ENCODE measurements around the gene SUFU. TPM values are rescaled to one million over a fixed set of nuclear protein-coding genes. Genes with fewer than 3 reads are reported as not detected.
A peak's percentile ranks its signal among the peaks of the same experiment; 100 is the strongest.

Gene SUFU
- total RNA-seq, 2 donors from 2014 or later, result 6.6 to 9.2 TPM

DNA sequence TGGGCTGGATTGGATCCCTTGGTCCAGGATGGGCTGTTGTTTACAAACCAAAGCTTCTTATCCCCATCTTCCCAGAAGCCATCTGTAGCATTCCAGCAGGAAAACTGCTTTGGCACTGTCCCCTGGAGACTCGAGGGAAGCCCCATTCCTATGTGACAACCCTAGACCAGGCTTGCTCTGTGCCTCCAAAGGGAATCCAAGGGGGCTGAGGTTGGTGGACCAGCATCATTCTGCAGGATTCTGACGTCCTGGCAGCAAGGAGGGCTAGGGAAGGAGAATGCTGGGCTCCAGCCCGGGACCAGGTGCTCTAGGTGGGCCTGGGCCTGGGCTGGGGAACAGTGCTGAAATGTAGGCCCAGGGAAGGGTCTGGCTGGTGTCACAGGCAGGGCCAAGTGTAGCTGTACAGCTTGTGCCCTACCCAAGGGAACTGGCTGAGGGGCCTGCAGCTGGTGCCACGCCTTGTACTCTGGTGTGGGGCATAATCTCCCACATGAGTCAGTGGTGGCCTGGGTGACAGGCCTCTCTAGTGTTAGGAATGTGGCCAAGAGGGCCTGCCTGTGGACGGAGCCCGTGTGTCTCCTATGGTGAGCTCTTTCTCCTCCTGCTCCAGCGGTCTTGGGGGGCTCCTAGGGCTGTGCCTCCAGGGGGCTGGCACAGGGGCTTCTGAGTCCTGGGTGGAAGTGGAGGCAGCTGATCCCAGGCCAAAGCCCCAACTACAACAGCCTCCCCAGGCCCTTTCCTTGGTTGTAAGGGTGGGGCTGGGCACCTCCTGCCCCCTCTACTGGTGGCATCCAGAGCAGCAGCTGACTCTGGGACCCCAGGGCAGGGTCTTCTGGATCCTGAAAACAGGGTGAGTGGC is 165.7 kb downstream of the SUFU start:
- DNase-seq (peak; percentile 68), ATAC-seq (peak; percentile 65 to 81)
- intact Hi-C loops (cut with DNase I), result no loop called here

DNA sequence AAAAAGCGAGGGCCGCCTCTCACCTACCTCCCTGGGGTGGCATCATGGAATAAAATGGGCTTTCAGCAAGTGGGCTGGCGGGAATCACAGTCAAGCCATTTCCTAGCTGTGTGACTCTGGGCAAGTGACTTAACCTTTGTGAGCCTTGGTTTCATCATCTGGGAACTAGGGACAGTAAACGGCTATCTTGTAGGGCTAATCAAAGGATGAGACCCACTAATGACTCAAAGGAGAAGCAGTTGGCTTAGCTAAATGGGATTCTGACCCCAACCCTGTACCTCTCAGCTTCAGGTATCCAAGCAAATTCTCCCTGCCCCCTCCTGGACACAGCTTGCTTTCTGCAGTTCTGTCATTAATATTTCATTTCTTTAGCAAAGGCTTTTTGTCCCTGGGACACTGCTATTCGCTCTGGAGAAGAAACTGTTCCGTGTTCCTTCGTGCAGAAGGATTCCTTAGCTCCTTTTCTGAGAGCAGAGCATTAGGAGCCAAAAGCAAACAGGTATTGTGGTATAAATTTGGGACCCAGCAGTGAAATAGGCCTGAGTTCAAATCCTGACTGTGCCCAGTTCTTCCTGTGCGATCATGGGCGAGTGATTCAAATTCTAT is 166.4 kb downstream of the SUFU start:
- no peak for ATAC-seq
- DNase-seq, result no peak
- intact Hi-C loops (cut with DNase I), result no loop called here

DNA sequence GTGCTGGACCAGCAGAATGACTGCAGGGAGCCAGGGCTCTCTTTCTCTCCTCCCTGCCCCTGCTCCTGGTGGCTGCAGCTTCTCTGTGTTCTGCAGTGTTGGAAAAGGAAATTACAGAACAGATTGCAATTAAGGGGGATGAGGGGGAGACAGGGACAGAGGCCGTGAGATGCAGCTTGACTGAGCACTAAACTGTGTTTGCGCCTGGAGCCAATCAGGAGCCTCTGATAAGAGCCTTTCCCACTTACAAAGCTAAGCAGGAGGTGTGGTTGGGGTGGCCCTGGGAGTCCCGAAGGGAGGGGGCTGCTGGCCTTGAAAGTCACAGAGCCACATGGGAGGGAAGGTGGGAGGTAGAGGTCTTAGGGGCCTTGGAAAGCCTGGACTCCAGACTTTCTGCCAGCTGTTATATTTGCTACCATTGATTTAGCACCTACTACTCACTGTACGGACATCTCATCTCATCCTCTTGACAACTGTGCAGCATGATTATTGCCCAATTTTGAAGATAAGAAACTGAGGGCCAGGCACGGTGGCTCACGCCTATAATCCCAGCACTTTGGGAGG is 167.2 kb downstream of the SUFU start:
- intact Hi-C loops (cut with DNase I), result no loop called here
- DNase-seq (no peak), ATAC-seq (no peak)

DNA sequence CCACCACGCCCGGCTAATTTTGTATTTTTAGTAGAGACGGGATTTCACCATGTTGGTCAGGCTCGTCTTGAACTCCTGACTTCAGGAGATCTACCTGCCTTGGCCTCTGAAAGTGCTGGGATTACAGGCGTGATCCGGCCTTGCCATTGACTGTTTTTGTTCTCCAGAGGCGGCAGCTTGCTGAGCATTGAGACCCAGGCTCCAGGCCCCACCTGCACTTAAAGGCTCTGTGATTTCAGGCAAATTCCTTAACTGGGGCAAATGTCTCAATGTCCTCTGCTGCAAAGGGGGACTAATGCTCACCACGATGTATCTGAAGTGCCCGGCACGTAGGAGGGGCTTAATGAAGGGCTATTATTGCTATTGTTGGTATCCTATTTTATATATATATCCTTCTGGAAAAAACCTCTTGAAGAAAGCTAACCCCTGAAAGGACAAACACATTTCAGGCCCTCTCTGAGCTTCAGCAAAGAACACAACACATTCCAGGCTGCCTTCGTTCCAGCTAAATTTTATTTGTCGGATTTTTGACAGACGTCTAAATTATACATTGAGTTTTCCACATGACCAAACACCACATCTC is 169.6 kb downstream of the SUFU start:
- ATAC-seq, result no peak
- intact Hi-C loops (cut with DNase I), result no loop called here
- no peak for DNase-seq

DNA sequence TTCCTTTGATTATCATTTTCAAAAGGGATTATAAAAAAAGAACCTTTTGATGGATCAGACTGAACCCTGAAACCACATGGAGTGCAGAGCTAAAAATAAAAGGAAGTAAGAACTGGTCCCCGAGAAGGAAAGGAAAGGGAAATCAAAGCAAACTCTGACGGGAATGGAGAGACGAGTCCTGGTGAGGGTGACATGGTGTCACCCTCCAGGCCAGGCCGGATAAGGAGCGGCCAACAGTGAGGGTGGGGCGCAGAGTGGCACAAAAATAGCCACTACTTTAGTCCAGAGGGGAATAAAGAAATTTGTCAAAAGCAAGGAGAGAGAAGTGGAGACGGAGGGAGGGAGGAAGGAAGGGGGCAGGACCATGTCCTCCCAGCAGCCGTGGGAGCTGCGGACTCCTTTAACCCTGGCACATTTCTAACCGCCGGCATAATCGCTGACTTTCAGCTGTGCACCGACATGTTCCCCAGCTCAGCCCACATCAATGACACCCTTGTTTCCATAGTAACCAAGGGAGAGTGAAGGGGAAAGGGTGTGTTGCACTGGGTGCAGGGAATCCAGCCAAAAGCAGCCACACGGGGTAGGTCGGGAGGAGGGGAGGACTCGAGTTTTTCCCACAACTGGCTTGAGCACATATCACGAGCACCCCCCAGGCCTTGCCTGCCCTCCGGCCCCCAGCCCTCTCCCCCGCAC is 170.2 kb downstream of the SUFU start:
- ATAC-seq, result peak; percentile 69 to 73
- intact Hi-C loops (cut with DNase I), result no loop called here
- peak; percentile 72 for DNase-seq

DNA sequence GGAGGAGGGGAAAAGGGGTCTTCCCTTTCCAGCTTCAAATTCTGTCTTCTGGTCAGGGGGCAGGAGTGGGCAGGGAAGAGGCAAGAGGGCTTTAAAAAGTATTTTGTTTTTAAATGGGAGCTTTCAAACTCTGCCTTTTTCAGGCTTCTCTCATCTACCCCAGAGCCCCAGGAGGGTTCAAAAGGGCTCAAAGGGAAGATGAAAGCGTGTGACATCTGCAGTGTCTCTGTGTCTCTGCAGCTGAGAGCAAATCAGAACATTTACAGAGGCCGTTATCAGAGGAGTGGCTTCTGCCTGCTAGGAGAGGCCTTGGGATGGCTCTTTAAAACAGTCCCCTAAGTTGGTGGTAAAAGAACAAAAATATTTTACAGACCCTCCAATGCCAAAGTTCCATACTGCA is 170.8 kb downstream of the SUFU start:
- intact Hi-C loops (cut with DNase I), result no loop called here
- peak in 1 of 2 donors; percentile 14 for ATAC-seq
- DNase-seq, result no peak

DNA sequence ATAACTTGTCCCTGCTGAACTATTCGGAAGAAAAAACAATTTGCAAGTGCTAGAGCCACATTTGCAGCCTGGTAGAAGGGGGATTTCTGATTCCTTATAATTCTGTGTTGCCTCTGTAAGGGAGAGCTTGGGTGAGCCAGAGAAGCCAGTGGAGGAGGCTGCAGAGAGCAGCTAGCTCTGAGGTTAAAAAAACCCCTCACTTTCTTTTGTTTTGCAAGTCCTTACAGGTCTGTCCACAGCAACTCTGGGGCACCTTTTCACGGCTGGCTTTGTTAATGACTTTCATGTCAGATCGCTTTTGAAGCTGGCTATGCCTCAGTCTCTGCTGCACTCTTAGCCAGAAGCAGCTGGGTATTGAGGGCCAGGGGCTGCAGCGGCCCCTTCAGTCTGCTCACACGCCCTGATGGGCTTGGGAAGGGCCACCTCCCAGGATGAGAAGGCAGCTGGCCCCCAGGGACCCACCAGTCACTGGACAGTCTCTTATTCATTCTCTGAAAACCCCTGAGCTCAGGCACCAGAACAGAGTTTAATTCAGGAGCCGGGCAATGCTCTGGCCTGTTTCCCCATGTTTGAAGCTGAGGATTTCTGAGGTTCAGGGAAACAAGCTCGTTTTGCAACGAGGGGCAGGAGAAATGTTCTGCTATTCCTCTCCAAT is 171.4 kb downstream of the SUFU start:
- DNase-seq (no peak), ATAC-seq (no peak)
- intact Hi-C loops (cut with DNase I), result no loop called here

DNA sequence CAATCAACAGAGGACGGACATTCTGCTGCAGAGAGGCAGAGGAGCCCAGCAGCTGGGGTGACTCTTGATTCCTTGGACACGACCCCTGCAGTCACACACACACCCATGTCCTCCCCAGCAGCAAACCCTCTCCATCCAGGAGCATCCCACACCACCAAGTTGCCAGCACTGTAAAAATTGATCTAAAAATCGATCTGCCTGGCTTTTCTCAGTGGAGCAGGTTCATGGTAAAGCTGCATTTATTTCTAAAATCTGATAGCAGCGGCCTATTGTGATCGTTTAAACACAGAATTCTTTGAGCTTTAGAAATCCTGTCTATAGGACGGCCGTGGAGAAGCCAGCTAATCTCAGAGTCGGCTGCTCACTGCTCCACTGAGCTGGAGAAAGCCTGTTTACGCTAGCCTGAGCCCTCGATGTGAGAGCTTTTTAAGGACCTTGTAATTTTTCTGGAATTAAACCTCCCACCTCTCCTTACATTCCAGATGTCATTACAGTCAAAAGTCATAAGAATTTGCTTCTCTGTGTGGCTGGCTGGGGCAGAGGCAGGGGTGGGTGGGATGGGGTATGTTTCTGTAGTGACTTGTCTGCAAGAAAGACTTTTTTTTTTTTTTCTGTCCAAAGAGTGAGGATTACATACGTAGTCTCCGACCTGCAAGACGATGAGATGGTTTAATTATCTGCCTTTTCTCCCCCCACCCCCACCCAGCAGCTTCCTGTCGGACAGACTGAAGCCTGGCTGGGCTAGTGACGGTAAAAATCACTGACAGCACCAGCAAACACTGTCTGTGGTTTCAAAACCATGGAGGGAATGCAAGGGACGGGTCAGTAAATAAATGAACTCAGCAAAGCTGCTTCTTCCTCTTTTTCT is 172.1 kb downstream of the SUFU start:
- ATAC-seq (peak in 1 of 2 donors; percentile 15), DNase-seq (no peak)

DNA sequence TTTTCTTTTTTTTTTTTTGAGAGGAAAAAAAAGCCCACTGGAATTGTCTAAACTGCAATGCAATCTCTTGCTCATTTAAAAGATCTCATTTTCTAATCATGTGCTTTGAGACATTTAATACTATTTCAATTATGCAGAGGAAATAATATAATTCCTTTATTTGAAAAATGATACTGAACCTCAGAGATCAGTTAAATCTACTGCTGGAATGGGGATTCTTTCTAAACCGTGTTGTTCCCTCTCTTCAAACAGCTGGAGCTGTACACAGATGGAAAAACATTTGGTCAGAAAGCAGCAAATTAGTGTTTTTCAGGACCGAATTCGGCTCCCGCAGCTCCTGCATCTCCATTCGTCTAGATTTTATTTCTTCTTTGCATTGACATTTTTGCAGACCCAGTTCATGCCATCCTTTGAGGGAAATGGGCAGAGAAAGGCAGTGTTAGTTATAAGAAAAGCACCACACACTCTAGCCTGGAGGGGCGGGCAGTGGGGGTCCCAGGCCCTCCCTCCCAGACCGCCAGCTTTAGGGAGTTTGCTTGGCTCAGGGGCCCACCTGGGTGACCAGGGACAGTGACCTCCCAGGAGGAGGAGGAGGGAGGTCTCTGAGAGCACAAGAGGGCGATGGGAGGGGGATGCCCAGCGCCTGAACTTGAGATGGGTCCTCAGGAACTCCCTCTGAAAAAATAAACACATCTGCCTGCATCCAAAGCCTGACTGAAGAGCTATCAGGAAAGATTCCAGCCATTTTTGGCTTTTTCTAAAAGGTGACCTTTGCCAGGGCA is 173.0 kb downstream of the SUFU start:
- intact Hi-C loops (cut with DNase I), result no loop called here
- DNase-seq (no peak), ATAC-seq (no peak)

More for the DNA sequence above, 172.1 kb downstream of the SUFU start:
- intact Hi-C loops (cut with DNase I), result no loop called here

DNA sequence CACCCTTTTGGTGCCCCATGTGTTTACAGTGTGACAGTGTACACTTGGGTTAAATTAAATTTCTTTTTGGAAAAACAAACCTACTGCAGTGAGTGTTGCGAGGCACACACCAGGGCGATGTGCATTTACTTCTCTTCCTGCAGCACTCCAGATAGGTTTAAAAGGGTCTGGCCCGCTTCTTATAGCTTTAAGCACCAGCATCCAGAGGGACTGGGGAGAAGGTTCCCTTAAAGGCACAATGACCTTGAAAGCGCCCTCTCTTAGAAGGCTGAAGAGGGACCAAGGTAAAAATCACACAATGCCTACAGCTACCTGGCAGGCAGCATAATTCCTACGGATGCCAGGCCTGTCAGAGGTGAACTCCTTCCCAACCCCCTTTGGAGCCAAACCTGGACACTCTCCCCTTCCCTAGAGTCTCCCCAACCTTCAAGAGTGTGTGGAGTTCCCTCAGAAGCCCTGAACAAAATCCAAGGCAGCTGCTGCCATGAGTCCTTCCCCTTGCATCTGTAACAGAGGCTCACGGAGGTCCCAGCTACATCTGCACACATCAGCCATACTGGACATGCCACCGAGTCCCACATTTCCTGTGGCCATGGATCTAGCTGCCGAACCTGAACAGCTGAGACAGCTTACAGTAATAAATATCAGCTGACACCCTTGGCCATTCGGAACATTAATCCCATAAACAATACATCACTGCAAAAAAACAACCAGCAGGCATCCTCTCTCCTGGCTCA is 173.7 kb downstream of the SUFU start:
- no peak for ATAC-seq
- intact Hi-C loops (cut with DNase I), result no loop called here

DNA sequence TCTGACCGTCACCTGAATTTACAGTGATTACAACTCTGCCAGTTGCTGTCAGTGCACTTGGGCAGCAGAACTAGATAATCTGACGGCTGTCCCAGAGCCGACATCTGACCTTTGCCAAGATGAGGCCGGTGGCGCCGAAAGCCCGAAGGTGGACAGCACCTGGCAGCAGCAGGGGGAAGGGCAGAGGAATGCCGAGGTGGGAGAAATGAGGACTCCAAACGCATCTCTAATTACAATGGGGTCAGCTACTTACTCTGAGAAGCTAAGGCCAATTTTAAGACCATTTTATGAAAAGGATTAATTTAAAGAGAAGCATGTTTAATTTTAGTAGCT is 174.3 kb downstream of the SUFU start:
- DNase-seq (no peak), ATAC-seq (no peak)
- intact Hi-C loops (cut with DNase I), result no loop called here

More for the DNA sequence above, 173.7 kb downstream of the SUFU start:
- no peak for DNase-seq

DNA sequence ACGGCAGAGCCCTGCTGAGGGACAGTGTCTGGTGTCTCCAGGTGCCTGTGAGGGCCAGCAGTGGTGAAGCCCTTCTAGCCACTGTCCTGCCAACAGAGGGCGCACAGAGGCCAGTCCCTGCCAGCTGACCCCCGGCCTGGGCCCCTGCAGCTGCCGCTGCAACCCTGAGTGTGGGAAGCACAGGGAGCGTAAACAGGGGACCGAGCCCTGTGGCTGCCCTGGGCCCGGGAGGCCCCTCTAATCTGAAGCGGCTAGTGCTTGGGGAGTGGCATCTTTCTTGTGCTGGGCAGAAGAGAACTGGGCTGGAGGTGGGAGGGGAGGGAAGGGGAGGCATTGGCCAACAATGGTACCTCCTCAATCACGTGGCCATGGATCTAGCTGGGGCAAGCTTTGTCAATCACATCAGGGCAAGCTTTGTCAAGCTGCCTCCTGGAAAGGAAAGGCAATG is 175.1 kb downstream of the SUFU start:
- intact Hi-C loops (cut with DNase I), result no loop called here
- peak; percentile 61 to 64 for ATAC-seq
- peak; percentile 67 for DNase-seq

DNA sequence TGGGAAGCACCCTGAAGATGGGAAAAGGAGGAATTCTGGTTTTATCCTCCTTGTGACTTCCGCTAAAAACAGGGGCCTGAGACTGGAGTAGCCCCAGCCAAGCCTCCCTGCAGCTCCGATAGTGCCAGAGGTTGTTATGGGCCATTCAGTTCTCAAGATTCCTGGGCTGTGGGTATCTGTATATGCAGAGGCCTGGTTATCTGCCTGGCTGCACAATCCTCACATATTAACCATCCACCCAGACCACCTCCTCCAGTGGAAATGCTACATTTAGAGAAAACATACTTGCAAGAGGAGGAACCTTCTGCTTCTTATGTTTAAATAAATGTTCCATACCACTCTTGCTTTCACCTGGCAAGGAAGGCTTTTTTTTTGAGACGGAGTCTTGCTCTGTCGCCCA is 175.8 kb downstream of the SUFU start:
- no peak for DNase-seq
- intact Hi-C loops (cut with DNase I), result no loop called here
- ATAC-seq, result no peak

DNA sequence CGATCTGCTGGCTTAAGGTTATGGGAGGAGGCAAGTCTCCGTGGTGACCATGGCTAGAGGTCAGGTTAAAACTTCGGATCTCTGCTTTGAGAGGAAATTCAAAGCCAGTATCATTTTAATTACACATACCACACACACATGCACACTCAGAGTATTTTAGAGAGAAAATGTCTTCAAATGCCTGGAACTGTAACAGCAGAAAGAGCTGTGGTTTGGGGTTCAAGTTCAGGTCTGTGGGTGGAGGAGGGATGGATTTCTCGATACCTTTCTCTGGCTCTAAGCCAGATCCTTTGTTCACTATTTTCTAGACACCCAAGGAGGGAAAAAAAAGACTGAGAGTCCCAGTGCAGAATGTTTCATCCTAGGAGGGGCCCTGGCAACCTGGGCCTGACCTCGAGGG is 177.9 kb downstream of the SUFU start:
- no peak for DNase-seq
- no peak for ATAC-seq
- intact Hi-C loops (cut with DNase I), result no loop called here

DNA sequence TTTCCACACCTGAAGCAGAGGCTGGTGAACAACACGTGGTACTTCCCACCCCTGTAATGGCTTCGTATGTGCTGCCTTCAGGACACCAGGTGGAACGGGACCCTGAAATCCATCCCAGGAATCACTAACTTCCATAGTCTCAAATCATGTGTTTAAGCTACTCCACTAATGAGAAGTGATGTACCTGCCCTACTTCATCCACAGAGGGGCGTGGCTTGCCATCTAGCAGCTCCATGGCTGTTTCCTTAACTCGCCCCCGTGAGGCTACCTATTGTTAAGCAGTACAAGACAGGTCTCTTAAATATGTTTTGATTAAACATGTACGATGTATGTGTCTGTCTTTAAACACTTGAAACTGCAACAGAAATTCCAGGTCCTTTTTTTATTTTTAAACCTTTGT is 178.6 kb downstream of the SUFU start:
- DNase-seq, result no peak
- ATAC-seq, result no peak
- intact Hi-C loops (cut with DNase I), result no loop called here

DNA sequence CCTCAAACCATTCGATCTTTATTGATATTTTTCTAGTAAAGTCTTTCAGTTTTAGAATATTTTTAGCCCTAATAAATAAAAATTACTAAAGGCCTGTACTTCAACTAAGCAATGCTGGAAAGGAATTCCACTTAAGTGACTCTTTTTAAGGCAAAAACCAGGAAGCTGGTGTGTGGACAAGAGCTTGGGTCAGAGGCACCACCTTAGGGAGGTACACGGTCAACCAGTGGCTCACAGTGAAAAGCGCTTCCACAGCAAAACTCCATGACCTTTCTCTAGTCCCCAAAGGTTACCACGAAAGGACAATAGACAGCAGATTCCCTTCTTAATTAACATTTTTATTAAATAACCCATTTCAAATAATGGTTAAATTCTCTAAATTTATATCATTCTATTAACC is 179.2 kb downstream of the SUFU start:
- ATAC-seq, result no peak
- DNase-seq, result no peak

More for the DNA sequence above, 179.2 kb downstream of the SUFU start:
- intact Hi-C loops (cut with DNase I), result no loop called here
